T-helper 2 cell treated with Interferon-gamma antibody and Interleukin-4, amounts not matched to agents 5 μg/mL and 100 μg/mL, for 36 hours (primary cell): Measurements from ENCODE around the gene NUP214.
"Not testable (repeated sequence)": the region's sequence is repeated elsewhere in the genome, so short reads cannot be mapped to it uniquely, and the experiment has no call there.

ENCODE experiments used
- DNase-seq: peaks from one replicate; pipeline ENCODE4 v3.0.0; 2021; ENCODE audit warnings: low spot score
- H3K27ac Mint-ChIP-seq: one replicate; pipeline ENCODE4 v1.8.0; 2021; ENCODE audit warnings: mild to moderate bottlenecking, mixed read lengths
- H3K27me3 Mint-ChIP-seq: one replicate; pipeline ENCODE4 v1.8.0; 2021; ENCODE audit warnings: low read depth, mixed read lengths
- H3K36me3 Mint-ChIP-seq: one replicate; pipeline ENCODE4 v1.8.0; 2021; ENCODE audit warnings: low read depth, mixed read lengths
- H3K4me1 Mint-ChIP-seq: one replicate; pipeline ENCODE4 v1.8.0; 2021; ENCODE audit warnings: low read depth, mixed read lengths
- H3K4me3 Mint-ChIP-seq: one replicate; pipeline ENCODE4 v1.8.0; 2022; ENCODE audit warnings: mild to moderate bottlenecking, moderate library complexity, mixed read lengths
- H3K9me3 Mint-ChIP-seq: one replicate; pipeline ENCODE4 v1.8.0; 2021; ENCODE audit warnings: mixed read lengths

The NUP214 gene

DNA sequence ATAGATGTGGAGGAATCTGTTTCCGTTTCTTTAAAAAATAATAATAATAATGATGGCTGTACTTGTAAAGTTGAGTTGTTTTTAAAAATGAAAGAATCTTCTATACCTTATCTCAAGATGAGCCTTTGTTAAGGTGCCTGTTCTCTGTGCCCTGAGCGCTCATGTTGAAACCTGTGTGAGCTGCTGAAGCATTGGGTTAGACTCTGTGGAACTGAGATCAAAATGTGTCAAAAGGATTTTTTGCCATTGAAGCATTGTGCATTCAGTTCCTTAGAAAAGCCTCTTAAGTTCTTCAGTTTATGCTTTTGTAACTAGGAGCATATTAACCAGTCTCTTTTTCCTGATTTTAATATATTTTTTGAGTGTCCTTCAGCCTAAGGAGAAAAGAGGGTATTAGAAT lies 67.7 kb downstream of the NUP214 start:
- H3K4me3 Mint-ChIP-seq, result no peak overlapping the region
- H3K9me3 Mint-ChIP-seq, result no peaks in the 10 kb centered on the region
- H3K4me1 Mint-ChIP-seq, result peaks cover 7% of the 10 kb centered on the region
- H3K36me3 Mint-ChIP-seq, result peaks cover 61% of the 10 kb centered on the region
- no peak overlapping the region for H3K27ac Mint-ChIP-seq
- no peaks in the 10 kb centered on the region for H3K27me3 Mint-ChIP-seq
- no peak for DNase-seq

- Mint-ChIP-seq H3K36me3 (peaks cover 58% of the 10 kb centered on the region), H3K9me3 (no peaks in the 10 kb centered on the region), H3K27me3 (no peaks in the 10 kb centered on the region), H3K27ac (no peak overlapping the region), H3K4me3 (no peak overlapping the region), H3K4me1 (peaks cover 2% of the 10 kb centered on the region)
- DNase-seq, result no peak
These were observed 69.4 kb downstream of the NUP214 start for GRCh38 chr9:131194762-131195161.

- H3K27me3 Mint-ChIP-seq, result no peaks in the 10 kb centered on the region
- peaks cover 1% of the 10 kb centered on the region for H3K4me1 Mint-ChIP-seq
- DNase-seq, result no peak
- H3K36me3 Mint-ChIP-seq, result peaks cover 60% of the 10 kb centered on the region
- no peak overlapping the region for H3K4me3 Mint-ChIP-seq
- H3K9me3 Mint-ChIP-seq, result no peaks in the 10 kb centered on the region
- H3K27ac Mint-ChIP-seq, result no peak overlapping the region
These were observed 72.0 kb downstream of the NUP214 start for GRCh38 chr9:131197160-131197911.

DNA sequence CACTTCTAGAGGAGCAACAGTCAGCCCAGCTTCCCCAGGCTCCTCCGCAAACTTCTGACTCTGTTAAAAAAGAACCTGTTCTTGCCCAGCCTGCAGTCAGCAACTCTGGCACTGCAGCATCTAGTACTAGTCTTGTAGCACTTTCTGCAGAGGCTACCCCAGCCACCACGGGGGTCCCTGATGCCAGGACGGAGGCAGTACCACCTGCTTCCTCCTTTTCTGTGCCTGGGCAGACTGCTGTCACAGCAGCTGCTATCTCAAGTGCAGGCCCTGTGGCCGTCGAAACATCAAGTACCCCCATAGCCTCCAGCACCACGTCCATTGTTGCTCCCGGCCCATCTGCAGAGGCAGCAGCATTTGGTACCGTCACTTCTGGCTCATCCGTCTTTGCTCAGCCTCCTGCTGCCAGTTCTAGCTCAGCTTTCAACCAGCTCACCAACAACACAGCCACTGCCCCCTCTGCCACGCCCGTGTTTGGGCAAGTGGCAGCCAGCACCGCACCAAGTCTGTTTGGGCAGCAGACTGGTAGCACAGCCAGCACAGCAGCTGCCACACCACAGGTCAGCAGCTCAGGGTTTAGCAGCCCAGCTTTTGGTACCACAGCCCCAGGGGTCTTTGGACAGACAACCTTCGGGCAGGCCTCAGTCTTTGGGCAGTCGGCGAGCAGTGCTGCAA lies 72.8 kb downstream of the NUP214 start:
- DNase-seq, result no peak
- Mint-ChIP-seq H3K4me3 (no peak overlapping the region), H3K27me3 (no peaks in the 10 kb centered on the region), H3K9me3 (no peaks in the 10 kb centered on the region), H3K4me1 (no peaks in the 10 kb centered on the region), H3K36me3 (peaks cover 55% of the 10 kb centered on the region), H3K27ac (no peak overlapping the region)

DNA sequence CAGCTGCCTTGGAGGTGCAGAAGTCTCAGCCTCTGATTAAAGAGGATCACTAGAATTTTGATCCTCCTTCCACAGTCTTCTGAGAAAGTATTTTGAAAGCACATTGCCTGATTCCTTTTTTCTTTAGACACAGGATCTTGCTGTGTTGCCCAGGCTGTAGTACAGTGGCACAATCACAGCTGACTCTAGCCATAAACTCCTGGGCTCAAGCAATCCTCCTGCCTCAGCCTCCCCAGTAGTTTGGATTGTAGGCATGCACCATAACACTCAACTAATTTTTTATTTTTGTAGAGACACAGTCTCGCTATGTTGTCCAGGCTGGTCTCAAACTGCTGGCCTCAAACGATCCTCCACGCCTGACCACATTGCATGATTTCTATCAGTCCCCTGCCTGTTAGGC lies 76.5 kb downstream of the NUP214 start:
- no peaks in the 10 kb centered on the region for H3K9me3 Mint-ChIP-seq
- H3K4me3 Mint-ChIP-seq, result no peak overlapping the region
- no peak for DNase-seq
- H3K27ac Mint-ChIP-seq, result no peak overlapping the region
- H3K27me3 Mint-ChIP-seq, result no peaks in the 10 kb centered on the region
- H3K4me1 Mint-ChIP-seq, result no peaks in the 10 kb centered on the region
- H3K36me3 Mint-ChIP-seq, result peaks cover 57% of the 10 kb centered on the region

- H3K9me3 Mint-ChIP-seq, result no peaks in the 10 kb centered on the region
- no peak overlapping the region for H3K27ac Mint-ChIP-seq
- no peak for DNase-seq
- H3K4me1 Mint-ChIP-seq, result no peaks in the 10 kb centered on the region
- peaks cover 52% of the 10 kb centered on the region for H3K36me3 Mint-ChIP-seq
- no peaks in the 10 kb centered on the region for H3K27me3 Mint-ChIP-seq
- no peak overlapping the region for H3K4me3 Mint-ChIP-seq
These were observed 78.2 kb downstream of the NUP214 start for GRCh38 chr9:131203431-131204218.

DNA sequence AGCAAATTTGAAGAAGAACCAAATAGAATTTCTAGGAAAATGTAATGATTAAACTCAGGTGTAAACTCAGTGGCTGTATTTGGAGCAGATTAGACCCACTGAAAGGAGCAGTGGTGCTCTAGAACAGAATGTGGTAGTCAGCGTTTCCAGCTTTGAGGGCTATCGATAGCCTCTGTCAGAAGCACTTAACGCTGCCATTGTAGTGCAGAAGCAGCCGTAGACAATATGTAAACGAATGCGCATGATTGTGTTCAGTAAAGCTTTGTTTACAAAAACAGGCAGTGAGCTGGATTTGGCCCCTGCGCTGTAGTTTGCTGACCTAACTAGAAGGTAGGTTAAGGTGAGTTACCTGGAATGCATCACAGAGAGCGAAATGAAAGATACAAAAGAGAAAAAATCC lies 78.9 kb downstream of the NUP214 start:
- no peak overlapping the region for H3K27ac Mint-ChIP-seq
- H3K4me1 Mint-ChIP-seq, result no peaks in the 10 kb centered on the region
- H3K9me3 Mint-ChIP-seq, result no peaks in the 10 kb centered on the region
- no peak overlapping the region for H3K4me3 Mint-ChIP-seq
- peaks cover 49% of the 10 kb centered on the region for H3K36me3 Mint-ChIP-seq
- H3K27me3 Mint-ChIP-seq, result no peaks in the 10 kb centered on the region
- no peak for DNase-seq

DNA sequence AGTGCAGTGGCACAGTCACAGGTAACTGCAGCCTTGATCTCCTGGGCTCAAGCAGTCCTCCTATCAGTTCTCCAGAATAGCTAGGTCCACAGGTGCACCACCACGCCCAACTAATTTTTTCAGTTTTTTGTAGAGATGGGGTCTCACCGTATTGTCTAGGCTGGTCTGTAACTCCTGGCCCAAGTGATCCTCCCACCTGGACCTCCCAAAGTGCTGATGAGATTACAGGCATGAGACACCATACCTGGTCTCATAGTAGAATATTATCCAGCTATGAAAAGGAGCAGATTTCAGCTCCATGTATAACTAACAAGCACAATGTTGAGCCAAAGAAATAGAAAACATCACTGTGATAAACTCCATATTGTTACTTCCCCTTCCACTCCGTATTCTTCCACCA lies 81.1 kb downstream of the NUP214 start:
- Mint-ChIP-seq H3K27ac (no peak overlapping the region), H3K4me3 (no peak overlapping the region), H3K4me1 (no peaks in the 10 kb centered on the region), H3K27me3 (no peaks in the 10 kb centered on the region), H3K9me3 (peaks cover 10% of the 10 kb centered on the region), H3K36me3 (peaks cover 56% of the 10 kb centered on the region)
- no peak for DNase-seq

DNA sequence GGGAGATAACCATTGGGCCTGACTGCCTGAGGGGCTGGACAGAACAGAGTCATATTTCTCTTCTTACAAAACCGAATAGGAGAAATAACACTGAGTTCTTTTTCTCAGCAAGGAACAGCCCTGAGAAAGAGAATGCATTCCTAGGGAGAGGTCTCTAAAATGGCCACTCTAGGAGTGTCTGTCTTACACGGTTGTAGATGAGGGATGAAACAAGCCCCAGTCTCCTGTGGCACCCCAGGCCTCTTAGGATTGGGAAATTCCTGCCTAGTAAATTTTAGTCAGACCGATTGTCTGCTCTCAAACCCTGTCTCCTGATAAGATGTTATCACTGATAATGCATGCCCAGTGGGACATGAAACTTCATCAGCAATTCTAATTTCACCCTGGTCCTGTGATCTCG lies 86.5 kb downstream of the NUP214 start:
- not testable (repeated sequence) for H3K27me3 Mint-ChIP-seq, DNase-seq, H3K4me1 Mint-ChIP-seq, H3K4me3 Mint-ChIP-seq, H3K27ac Mint-ChIP-seq
- H3K9me3 Mint-ChIP-seq, result peaks cover 24% of the 10 kb centered on the region
- H3K36me3 Mint-ChIP-seq, result peaks cover 55% of the 10 kb centered on the region

GRCh38 chr9:131214286-131214856 lies 89.0 kb downstream of the NUP214 start:
- H3K4me3 Mint-ChIP-seq, result no peak overlapping the region
- no peaks in the 10 kb centered on the region for H3K27me3 Mint-ChIP-seq
- H3K27ac Mint-ChIP-seq, result no peak overlapping the region
- no peaks in the 10 kb centered on the region for H3K4me1 Mint-ChIP-seq
- peaks cover 24% of the 10 kb centered on the region for H3K9me3 Mint-ChIP-seq
- DNase-seq, result no peak
- peaks cover 55% of the 10 kb centered on the region for H3K36me3 Mint-ChIP-seq

GRCh38 chr9:131214876-131215275 lies 89.5 kb downstream of the NUP214 start:
- peaks cover 52% of the 10 kb centered on the region for H3K36me3 Mint-ChIP-seq
- no peak overlapping the region for H3K4me3 Mint-ChIP-seq
- H3K27ac Mint-ChIP-seq, result no peak overlapping the region
- H3K4me1 Mint-ChIP-seq, result no peaks in the 10 kb centered on the region
- no peaks in the 10 kb centered on the region for H3K27me3 Mint-ChIP-seq
- DNase-seq, result no peak
- peaks cover 24% of the 10 kb centered on the region for H3K9me3 Mint-ChIP-seq

DNA sequence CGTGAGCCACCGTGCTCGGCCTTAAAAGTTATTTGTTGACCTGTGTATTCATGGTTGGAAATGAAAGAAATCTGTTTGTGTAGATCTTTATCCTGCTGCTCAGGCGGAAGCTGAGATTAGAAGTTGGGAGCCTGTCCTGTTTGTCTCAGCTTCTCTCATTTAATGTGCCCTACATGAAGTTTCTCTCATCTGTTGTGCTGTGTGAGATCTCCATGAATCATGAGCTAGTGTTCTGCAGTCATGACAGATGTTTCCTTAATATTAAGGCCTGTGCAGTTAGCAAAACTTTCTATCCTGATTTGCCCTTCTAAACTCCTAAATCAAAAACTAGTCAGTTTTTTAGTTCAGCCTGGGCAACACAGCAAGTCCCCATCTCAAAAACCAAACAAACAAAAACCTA lies 91.4 kb downstream of the NUP214 start:
- H3K9me3 Mint-ChIP-seq, result peaks cover 11% of the 10 kb centered on the region
- no peaks in the 10 kb centered on the region for H3K27me3 Mint-ChIP-seq
- H3K4me3 Mint-ChIP-seq, result no peak overlapping the region
- no peaks in the 10 kb centered on the region for H3K4me1 Mint-ChIP-seq
- H3K27ac Mint-ChIP-seq, result no peak overlapping the region
- DNase-seq, result no peak
- peaks cover 40% of the 10 kb centered on the region for H3K36me3 Mint-ChIP-seq

DNA sequence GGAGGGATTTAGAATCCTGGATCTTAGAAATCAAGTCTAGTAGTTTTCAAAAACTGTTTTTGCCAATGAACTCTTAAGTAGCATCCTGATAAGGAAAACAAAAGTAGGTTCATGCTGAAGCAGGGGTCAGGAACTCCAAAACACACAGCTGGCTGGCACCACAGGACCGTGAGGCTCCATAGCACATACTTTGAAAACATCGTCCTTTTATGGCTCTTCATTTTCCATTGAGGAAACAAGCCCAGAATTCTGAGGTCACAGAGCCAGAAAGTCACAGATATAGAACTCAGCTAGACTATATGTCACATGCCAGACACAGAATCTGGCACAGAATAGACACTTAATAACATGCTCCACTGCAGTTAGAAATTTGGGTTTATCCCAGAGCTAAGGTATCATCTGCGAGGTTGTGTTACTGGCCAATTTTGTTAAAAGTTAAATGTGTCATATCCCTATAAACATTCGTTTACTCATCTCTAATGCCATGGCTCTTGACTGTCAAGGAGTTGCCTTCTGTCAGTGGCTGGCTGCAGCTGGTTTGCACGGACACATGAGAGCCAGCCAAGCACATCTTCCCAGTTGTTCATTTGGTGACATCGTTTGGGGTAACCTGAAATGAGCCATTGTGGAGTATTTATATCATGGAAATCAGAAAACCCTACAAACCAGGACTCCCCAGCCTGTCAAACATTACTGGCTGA lies 92.1 kb downstream of the NUP214 start:
- Mint-ChIP-seq H3K36me3 (peaks cover 36% of the 10 kb centered on the region), H3K27ac (no peak overlapping the region), H3K27me3 (no peaks in the 10 kb centered on the region), H3K4me3 (no peak overlapping the region), H3K9me3 (peaks cover 5% of the 10 kb centered on the region), H3K4me1 (no peaks in the 10 kb centered on the region)
- no peak for DNase-seq
